Measurements from ENCODE around the gene POU2F3.
"Not testable (repeated sequence)": the region's sequence is repeated elsewhere in the genome, so short reads cannot be mapped to it uniquely, and the experiment has no call there.

The POU2F3 gene

DNA sequence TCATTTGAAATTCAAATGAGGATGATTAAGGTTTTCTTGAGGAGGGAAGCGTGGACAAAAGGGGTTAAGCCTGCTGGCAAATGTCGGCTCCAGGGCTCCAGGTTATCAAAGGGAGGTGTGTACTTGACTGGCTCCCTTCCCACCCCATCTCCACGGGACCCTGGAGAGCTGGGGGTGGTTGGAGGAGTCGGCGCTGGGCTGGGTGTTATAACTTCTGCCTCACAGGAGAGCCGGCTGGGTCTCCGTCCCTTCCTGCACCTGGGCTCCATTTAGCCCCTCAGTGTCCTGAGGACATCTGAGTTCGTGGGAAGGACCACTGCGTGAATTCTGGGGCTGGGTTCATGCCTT, 15.6 kb downstream of the POU2F3 start:
- DNase-seq = no peak

DNA sequence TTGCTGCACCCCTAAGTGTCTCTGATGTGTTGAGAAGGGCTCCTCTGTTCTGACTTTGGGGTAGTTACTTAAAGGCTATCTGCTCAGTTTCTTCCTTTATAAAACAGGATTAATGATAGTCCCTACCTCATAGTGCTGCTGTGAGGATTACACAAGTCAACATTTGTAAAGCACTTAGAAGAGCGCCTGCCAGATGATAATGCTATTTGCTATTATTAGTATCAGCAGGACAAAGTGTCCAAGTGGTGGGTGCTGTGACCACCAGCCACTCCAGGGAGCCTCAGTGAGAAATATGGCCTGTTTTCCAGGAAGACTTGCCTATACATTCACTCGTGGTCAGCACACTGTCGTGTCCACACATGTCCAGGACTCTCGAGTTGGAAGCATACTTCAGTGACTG, 16.2 kb downstream of the POU2F3 start:
- no peak for DNase-seq

DNA sequence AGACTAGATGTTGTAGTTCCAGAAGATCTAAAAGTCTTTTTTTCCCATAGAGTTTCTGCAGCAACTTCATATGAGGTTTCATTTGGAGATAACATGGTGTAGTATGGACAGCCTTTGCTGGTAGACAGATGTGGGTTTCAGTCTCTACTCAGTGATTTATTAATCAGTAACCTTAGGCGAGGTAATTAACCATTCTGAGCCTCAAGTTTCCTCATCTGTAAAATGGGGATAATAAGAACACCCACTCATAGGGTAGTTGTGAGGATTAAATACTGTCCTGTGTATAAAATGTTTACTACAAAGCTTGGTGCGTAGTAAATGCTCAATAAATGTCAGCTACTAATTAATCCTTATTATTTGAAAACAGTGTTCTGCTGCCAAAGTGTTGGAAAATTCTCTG, 16.8 kb downstream of the POU2F3 start:
- DNase-seq = no peak

DNA sequence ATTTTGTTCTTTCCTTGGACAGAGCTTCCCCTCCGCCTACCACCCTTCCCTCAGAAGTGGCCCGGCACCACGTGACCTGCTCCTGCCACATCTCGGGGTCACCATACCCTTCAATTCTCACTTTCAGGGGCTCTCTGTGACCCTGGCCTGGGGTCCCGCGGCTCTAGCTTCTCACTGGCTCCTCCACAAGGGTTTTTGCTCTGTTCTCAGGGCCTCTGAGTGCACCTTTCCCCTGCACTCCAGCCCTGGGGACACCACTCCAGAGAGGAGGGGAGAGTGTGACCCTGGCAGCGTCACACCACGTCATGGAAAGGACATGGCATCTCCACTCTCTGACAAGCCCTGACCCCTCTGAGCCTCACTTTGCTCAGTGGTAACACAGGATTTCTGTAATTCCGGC, 17.4 kb downstream of the POU2F3 start:
- DNase-seq = no peak

DNA sequence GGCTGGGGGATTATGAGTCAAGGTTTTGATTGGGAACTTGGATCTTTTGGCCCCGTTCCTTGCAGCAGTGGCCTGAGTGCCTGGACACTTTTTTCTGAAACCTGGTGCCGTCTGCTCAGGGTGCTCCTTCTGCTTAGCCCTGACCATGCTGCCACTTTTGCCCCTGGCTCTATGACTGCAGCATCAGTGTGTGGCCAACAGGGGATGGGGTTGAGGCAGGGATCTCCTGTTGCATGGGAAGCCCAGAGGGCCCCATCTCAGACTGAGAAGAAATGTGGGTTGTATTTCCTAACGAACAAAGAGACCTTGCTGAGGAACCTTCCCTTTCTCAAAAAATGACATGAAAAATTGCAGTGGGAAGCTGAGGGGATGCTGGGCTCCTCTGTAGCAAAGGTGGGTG, 18.7 kb downstream of the POU2F3 start:
- DNase-seq = no peak

DNA sequence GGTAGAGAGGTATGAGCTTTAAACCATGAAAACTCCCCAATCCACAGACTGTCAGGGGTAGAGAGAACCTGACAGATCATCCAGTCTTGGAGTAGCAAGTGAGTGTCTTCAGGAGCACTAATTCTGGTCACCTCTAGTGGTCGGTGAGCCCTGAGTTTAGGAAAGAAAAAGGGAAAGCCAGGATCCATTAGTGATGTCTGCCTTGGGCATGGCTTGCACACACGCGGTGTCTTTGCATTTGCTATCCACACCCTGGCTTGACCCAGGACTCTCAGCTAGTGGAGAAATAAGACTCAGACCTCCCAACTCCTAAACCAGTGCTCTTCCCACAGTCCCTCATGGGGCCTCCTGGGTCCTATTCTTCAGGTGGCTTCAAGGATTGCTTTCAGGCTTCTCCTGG, 19.3 kb downstream of the POU2F3 start:
- DNase-seq = no peak

DNA sequence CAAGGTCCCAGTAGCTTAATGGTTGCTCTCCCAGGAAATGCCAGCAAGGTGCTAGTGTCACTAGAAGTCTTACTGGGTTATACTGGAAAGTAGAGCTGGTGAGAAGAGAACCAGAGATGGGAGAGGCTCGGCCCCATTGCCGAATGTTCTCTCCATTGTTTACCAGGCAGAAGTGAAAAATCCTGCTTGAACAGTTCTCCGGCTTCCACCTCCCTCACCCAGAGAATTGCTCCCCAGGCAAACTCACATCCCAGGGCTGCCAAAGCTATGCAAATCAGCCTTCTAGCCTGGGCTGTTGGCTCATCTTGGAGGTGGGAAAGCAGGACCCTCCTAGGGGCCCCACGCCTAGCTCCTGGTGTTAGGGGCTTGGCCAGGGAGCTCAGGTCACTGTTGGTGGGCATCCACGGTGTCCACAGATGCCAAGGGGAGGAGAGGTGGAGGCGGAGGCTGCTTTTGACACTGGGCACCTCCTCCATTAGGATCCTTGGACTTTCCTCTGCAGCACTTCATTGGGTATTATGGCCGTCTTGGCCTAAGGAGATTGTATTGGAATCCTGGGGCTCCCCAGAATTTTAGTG, 20.1 kb downstream of the POU2F3 start:
- DNase-seq = no peak

DNA sequence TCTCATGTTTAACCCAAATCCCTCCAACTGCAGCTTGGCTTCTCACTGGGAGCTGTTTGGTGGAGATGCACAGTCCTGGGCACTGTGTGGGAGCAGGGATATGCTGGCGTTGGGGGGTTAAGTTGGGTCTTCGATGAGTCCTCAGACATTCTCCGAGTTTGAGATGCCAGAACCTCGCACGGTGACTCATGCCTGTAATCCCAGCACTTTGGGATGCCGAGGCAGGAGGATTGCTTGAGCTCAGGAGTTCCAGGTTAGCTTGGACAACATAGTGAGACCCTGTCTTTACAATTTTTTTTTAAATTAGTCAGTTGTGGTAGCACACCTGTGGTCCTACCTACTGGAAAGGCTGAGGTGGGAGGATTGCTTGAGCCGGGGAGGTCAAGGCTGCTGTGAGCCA, 20.7 kb downstream of the POU2F3 start:
- no peak for DNase-seq

DNA sequence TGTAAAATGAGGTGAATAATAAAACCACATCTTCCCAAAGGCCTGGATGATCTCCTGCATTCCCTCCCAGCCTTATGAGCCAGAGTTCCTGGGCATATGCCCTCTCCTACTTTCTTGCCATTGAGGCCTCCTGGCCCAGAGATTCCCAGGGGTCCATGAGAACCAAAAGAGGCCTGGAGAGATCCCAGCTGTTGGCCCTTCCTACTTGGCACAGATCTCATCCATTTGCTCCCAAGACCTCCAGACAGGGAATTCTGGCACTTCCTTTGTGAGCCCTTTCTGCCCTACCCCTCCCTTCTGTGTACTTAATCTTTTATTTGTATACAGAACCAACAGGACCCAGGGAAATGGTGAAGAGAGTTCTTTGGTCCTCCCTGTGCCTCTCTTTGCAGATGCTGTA, 21.4 kb downstream of the POU2F3 start:
- no peak for DNase-seq

DNA sequence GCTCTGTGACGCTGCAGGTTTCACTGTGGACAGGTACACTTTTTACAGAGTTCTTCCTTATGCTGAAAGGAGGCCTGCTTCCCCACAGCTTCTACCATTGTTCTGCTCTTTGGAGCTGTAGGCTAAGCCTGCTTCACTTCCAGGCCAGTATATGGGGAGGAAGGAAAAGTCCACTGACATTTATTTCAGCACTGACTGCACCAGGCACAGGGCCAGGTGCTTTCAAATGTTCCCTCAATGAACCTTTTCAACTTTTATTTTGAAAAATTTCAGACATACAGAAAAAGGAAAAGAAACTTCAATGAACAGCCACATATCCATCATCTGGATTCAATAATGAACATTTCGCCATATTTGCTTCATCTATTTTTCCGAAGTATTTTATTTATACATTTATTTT, 22.0 kb downstream of the POU2F3 start:
- DNase-seq = no peak

DNA sequence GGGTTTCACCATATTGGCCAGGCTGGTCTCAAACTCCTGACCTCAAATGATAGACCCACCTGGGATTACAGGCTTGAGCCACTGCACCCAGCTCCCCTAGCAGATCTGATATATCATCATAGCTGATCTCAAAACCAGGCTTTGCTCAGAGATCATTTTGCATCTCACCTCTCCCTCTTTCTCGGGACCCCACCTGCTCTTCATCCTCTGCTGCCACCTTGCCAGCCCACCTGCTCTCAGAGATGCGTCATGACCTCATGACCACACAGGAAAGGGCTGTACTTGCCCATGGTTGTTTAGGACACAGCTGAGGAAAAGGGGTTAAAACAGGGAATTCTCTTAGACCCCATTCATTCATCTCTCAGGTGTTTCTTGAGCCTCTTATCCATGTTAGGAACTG, 27.4 kb downstream of the POU2F3 start:
- DNase-seq = no peak

DNA sequence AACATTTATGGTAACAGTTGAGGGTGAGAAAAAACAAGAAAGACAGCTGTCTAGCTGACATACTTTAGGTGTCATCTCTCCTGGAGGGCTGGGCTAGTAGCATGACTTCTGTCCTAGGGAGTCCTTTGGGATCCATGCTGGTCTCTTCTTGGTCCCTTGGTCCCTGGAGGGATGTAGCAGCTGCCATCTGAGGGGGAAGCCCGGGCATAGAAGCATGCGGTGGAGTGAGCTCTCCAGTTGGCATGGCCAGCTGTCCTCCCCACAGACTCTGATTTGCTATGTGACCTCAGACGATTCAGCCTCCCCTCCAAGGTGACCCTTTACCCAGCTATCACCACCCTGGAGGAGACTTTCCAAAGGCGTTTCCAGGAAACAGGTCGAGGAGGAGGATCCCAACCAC, 28.7 kb downstream of the POU2F3 start:
- no peak for DNase-seq

DNA sequence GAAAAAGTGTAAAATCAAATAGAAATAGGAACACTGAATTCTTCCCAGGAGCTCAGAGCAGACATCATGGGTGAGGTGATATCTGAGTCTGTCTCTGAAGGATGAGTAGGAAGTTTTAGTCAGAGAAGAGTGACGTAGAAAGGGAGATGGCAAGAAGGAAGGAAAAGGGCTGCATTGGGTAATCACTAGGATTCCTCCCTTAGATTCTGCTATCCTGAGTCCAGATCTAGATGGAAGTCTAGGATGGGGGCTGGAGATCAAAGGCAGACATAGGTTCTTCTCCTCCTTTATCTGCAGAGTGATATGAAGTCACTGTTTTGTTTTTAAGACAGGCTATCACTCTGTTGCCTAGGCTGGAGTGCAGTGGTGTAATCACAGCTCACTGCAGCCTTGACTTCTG, 30.4 kb downstream of the POU2F3 start:
- no peak for DNase-seq

DNA sequence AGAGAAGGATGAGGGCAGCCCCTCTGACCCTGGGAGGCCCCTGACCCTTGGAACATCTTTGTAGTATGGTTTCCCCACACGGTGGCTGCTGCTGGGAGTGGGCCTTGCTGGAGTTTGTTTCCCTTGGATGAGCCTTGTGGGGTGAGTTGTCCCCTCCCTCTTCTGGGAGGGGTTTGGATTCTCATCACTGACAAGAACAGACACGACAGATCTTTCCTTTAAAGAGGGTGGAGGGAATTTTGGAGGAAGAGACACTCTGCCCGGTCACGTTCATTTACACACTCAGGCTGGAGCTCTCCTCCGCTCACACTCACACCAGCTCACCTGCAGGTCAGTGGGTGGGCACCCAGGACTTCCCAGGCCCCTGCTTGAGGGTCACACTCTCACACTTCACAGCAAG, 31.7 kb downstream of the POU2F3 start:
- DNase-seq = no peak

DNA sequence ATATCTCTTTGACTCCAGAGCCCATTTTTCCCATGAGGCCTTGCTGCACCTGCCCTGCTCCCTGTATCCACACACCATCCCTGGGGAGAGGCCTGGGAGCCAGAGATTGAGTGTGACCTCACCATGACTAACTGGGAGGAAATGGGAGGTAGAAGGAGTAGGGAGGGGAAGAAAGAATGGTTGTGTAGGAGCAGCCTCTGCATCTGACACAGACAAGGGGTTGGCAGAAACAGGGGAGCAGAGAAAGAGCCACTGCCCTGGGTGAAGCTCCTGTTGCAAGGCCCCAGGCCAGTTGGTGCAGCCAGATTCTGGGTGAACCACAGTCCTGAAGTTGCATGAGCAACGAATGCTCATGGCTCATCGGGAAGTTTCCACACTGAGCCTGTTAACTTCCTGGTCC, 32.4 kb downstream of the POU2F3 start:
- DNase-seq = no peak

DNA sequence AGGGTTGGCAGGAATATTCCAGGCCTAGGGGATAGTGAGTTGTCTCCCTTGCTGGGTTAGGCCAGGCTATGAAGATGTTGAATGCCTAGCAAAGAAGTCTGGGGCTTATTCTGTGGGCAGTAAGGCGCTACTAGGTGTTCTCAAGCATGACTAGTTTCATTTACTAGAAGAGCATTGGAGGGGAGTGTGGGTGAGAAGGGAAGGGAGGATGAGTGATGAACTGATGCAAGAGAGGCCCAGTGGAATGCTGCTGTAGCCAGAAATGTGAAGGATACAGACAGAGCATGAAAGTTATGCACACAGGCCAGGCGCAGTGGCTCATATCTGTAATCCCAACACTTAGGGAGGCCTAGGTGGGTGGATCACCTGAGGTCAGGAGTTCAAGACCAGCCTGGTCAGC, 33.5 kb downstream of the POU2F3 start:
- DNase-seq = no peak

DNA sequence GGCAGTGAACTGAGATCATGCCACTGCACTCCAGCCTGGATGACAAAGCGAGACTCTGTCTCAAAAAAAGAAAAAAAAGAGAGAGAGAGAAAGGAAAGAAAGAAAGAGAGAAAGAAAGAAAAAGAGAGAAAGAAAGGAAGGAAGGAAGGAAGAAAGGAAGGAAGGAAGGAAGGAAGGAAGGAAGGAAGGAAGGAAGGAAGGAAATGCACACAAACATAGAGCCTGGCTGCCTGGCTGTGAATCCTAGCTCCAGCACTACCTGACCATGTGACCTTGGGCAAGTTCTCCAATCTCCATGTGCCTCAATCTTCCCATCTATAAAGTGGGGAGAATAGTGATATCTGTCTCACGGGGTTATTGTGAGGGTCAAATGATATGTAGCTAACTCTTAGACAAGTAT, 34.0 kb downstream of the POU2F3 start:
- not testable (repeated sequence) for DNase-seq

DNA sequence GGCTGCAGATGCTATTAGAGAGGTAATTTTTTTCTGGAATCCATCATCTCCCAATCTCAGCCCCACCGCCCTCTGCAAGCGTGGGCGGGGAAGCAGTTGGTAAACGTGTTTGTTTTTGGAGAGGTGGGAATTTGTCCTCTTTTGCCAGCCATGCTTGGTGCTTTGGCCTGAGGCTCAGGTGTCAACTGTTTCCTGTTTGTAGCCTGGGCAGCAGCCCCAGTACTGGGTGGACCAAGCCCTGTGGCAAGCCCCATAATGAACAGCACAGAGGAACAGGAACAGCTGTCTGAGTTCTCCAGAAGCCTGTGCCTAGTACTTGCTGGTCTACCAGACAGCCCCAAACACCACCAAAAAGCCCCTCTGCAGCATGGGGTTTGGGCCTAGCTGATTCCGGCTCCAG, 39.6 kb downstream of the POU2F3 start:
- no peak for DNase-seq

DNA sequence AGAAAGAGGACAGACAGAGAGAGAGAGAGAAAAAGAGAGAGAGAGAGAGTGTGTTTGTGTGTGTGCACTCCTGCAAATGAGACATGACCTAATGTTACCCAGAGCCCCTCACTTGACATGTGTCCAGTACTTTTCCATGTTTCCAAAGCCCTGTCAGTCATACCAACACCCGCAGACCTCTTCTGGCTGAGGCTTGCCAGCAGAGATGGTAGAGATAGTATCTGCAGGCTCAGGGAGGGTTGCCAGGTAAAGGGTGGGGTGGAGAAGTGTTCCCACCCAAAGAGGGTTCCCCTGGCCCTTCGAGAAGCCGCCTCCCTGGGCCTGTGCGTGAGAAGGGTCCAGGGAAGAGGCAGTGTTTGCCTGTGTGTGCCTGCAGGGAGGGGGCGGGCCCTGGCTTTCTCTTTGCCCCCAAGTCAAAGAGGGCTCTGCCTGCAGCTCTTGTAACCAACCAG, 40.7 kb downstream of the POU2F3 start:
- DNase-seq = no peak

DNA sequence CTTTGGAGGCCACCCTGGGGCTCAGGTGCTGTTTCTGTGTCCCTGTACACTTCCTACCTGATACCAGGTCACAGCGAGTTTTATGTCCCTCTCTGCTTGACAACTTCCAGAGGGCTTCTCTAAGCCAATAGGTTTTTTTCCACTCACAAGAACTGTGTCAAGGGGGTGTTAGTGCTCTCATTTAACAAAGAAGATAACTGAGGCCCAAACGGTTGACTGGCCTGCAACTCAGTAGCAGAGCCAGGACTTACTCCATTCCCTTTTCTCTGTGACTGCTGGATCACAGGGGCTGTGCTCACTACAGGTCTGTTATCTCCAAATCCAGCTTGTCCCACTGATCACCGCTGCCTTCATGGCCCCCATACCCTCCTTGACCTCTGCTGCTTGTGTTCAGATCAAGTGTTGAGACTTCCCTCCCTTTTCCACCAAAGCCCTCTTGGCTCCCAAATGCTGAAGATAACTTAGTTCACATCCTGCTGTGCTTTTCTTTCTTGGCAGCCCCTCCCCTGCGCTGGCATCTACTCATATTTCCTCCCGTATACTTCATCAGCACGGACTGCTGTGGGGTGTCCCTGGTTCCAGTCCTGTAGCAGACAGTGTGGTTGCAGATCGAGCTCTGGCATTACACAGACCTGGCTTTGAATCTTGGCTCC, 41.3 kb downstream of the POU2F3 start:
- DNase-seq = no peak

DNA sequence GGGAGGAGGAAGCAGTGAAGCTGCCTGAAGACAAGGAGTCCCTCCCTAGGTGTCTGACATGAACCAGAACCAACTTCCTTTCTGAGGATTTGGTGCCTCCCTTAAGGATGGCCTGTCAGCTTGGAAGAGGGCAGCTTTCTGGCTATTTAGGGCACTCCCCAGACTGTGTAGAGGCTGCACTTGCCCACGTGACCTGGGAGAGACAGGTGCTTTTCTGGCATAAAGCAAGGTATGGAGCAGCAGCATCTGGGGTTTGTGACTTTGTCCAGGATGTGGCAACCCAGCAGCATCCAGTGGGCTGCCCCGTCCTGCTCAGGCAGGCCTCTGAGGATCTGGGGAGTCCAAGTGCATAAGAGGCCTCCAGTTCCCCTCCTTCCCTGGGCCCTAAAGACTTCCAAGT, 43.2 kb downstream of the POU2F3 start:
- DNase-seq = no peak

DNA sequence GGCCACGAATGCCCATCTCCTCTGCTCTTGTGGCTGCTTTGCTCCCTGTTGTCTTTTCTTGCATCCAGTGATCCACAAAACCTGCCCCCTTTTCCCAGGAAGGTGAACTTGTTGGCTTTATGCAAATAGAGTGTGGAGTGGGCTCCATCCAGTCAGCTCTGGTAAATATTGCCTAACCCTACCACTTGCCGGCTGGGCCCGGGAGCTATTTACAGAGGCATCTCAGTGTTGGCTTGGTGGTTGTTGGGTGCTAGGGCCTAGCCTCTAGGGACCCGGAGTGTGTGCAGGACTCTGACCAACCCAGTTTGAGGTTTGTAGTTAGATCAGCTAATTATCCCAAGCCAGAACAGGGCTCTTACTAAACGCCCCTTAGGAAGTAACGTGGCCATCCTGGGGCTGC, 44.3 kb downstream of the POU2F3 start:
- DNase-seq = no peak

DNA sequence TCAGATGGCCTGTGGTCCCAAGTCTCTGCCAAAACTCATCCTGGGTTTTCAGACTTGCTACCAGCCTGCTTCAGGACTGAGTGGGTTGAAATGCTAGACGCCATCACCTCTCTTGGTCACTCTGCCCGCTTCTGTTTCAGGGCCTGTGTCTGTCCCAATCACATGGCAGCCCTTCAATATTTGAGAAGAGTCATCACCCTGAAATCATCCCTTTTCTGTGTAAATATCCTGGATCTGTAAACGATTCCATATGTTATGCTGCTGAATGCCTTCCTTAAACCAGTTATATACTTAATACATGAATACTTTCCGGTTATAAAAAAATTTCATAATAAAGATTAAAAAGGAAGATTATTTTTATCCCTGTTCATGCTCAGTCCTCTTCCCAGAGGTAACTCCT, 45.3 kb downstream of the POU2F3 start:
- no peak for DNase-seq

DNA sequence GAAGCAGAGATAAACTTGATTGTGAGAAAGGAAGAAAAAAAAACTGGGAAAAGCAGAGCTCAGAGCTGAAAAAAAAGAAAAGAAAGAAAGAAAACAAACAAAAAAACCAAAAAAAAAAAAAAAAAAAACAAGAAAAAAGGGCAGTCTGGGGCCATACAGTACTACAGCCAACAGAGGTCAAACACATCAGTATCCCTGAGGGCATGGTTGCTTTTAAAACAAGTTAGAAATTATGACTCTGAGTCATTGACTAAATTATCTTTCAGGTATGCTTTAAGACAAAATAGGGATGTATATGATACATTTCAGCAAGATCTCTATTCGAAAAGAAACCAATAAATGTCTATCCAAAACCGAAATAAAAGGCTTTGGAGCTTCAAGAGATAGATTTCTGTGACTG, 48.1 kb downstream of the POU2F3 start:
- DNase-seq = no peak

DNA sequence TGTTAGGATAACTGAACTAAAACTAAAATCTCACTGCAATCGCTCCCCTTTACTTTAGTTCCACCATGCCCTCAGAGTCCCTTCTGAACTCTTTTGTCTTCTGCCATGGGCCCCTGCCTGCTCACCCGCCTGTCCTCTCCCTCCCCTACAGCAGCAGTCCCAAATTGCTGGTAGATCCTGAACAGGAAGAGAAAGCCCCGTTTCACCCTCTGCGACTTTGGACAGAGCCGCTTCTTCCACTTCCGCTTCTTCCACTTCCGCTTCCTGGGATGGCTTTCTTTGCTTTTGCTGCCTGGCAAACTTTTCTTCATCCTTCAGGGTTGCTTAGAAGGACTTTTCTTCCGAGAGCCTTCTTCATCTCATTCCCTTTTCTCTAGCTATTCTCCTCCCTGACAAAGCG, 49.5 kb downstream of the POU2F3 start:
- no peak for DNase-seq

DNA sequence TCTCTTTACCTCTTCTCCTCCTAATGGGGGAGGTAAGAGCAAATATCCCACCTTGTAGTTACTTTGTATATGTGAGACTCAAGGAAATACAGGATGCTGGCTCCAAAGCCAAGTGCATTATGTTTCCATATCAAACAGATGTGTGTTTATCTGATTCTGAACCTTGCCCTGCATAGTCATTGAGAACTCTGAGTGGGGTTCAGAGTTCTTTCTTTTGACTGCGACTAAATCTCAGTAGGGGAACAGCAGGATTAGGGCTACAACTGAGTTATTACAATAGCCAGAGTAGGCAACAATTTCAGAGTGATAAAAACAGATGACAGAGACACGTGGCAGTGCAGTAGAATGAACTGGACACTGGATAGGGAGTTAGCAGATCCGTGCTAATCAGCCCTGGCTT, 51.0 kb downstream of the POU2F3 start:
- DNase-seq = no peak
